SK-N-SH (cell line): ENCODE results near the gene AKAP6.

Experiments
- CTCF ChIP-seq: fragments of 200-600 bp; sonication (generic); IDR thresholded peaks from 2 replicates; pipeline ENCODE4 v1.6.1; 2017; ENCODE audit warnings: antibody characterized with exemption, mild to moderate bottlenecking, moderate library complexity
- EP300 ChIP-seq, 2 experiments: IDR thresholded peaks; 2 replicates each; pipeline versions ENCODE4 v1.4.0 to v1.6.1; 2012; ENCODE audit warnings: borderline replicate concordance in 1 of 2, low read depth in 1 of 2, low read length in 1 of 2
- EZH2phosphoT487 ChIP-seq: fragments of 200-600 bp; sonication (generic); IDR thresholded peaks from 2 replicates; pipeline ENCODE4 v1.6.1; 2017; ENCODE audit warnings: low read depth, mixed run types, mild to moderate bottlenecking, antibody characterized with exemption, moderate library complexity, borderline replicate concordance
- JUND ChIP-seq: IDR thresholded peaks from 2 replicates; pipeline ENCODE4 v1.4.0; 2012
- MAX ChIP-seq: IDR thresholded peaks from 2 replicates; pipeline ENCODE4 v1.4.0; 2012; ENCODE audit warnings: low read depth
- PBX3 ChIP-seq: IDR thresholded peaks from 2 replicates; pipeline ENCODE4; 2012
- POLR2AphosphoS5 ChIP-seq: IDR thresholded peaks from 2 replicates; pipeline ENCODE4 v1.6.1; 2012; ENCODE audit warnings: low read depth, low read length
- RAD21 ChIP-seq: IDR thresholded peaks from 2 replicates; pipeline ENCODE4 v1.6.1; 2012; ENCODE audit warnings: mild to moderate bottlenecking, low read length
- REST ChIP-seq: IDR thresholded peaks from 2 replicates; pipeline ENCODE4 v1.6.1; 2012; ENCODE audit warnings: mild to moderate bottlenecking, low read depth, low read length, moderate library complexity
- RXRA ChIP-seq: IDR thresholded peaks from 2 replicates; pipeline ENCODE4 v1.4.0; 2012; ENCODE audit warnings: low read depth, mild to moderate bottlenecking, borderline replicate concordance
- TAF1 ChIP-seq: IDR thresholded peaks from 2 replicates; pipeline ENCODE4 v1.6.1; 2012; ENCODE audit warnings: low read depth, mild to moderate bottlenecking, low read length, moderate library complexity, borderline replicate concordance

GRCh38 chr14:32367516-32367915 lies 38.4 kb downstream of the AKAP6 start:
- TF ChIP-seq POLR2AphosphoS5, result no peak
- no peak for TF ChIP-seq CTCF
- no peak for TF ChIP-seq EZH2phosphoT487
- TF ChIP-seq TAF1, result no peak
- peak in 1 of 2 experiments; percentile 20; a peak in 1 of 4 replicates for TF ChIP-seq EP300 (IDR thresholded peaks at IDR 0.05; ENCODE audit: borderline replicate concordance in 1 of 2, low read depth in 1 of 2, low read length in 1 of 2)
- no peak for TF ChIP-seq RXRA
- no peak for TF ChIP-seq RAD21
- TF ChIP-seq JUND, result no peak
- TF ChIP-seq REST, result no peak
- TF ChIP-seq PBX3, result peak; percentile 16; the same call in 1 of the 2 replicates
- TF ChIP-seq MAX, result no peak
